OCI-LY1 (cell line): ENCODE data around the gene TPP1.
A peak's percentile ranks its signal among the peaks of the same experiment; 100 is the strongest.

Experiments used
- H2AFZ ChIP-seq: fragments of 200-600 bp; sonication (generic), shearing (Covaris generic); 2 replicates; pipeline ENCODE4 v1.6.0; 2014; ENCODE audit warnings: antibody characterized with exemption, mild to moderate bottlenecking, low read length
- H3F3A ChIP-seq: fragments of 200-600 bp; sonication (generic), shearing (Covaris generic); 2 replicates; pipeline ENCODE4 v1.6.0; 2014; ENCODE audit warnings: mild to moderate bottlenecking, antibody characterized with exemption, low read length, moderate library complexity; ENCODE audit not compliant: insufficient read depth
- H3K27ac ChIP-seq: fragments of 200-600 bp; sonication (generic); 2 replicates; pipeline ENCODE4 v1.5.1; 2014; ENCODE audit warnings: low read length, mixed run types, mild to moderate bottlenecking, low read depth; ENCODE audit not compliant: poor library complexity, severe bottlenecking
- H3K27me3 ChIP-seq: fragments of 200-600 bp; sonication (generic); 2 replicates; pipeline ENCODE4 v1.6.0; 2014; ENCODE audit warnings: antibody characterized with exemption, mild to moderate bottlenecking, low read length, moderate library complexity; ENCODE audit not compliant: insufficient read depth
- H3K36me3 ChIP-seq: fragments of 200-600 bp; sonication (generic); 2 replicates; pipeline ENCODE4 v1.6.1; 2014; ENCODE audit warnings: mild to moderate bottlenecking, antibody characterized with exemption, low read length, moderate library complexity, mixed read lengths; ENCODE audit not compliant: insufficient read depth
- H3K4me1 ChIP-seq: fragments of 200-600 bp; sonication (generic); 2 replicates; pipeline ENCODE4 v1.5.1; 2014; ENCODE audit warnings: mild to moderate bottlenecking, low read length, moderate library complexity; ENCODE audit not compliant: insufficient read depth, severe bottlenecking
- H3K4me2 ChIP-seq: fragments of 200-600 bp; sonication (generic), shearing (Covaris generic); 2 replicates; pipeline ENCODE4 v1.6.1; 2014; ENCODE audit warnings: low read length
- H3K4me3 ChIP-seq: fragments of 200-600 bp; sonication (generic); 2 replicates; pipeline ENCODE4 v1.5.1; 2014; ENCODE audit warnings: low read length, low read depth, mild to moderate bottlenecking, mixed read lengths; ENCODE audit not compliant: poor library complexity, severe bottlenecking
- H3K79me2 ChIP-seq: fragments of 200-600 bp; shearing (Covaris generic); 2 replicates; pipeline ENCODE4 v1.6.1; 2016; ENCODE audit warnings: mixed run types, low read length, mixed read lengths; ENCODE audit not compliant: insufficient read depth
- H3K9ac ChIP-seq: fragments of 200-600 bp; sonication (generic), shearing (Covaris generic); 2 replicates; pipeline ENCODE4 v1.6.1; 2014; ENCODE audit warnings: mild to moderate bottlenecking, low read length, mixed read lengths
- H3K9me2 ChIP-seq: fragments of 200-600 bp; sonication (generic), shearing (Covaris generic); 2 replicates; pipeline ENCODE4 v1.6.1; 2014; ENCODE audit warnings: low read depth, mild to moderate bottlenecking, low read length, mixed read lengths
- H3K9me3 ChIP-seq: fragments of 200-600 bp; shearing (Covaris generic); 2 replicates; pipeline ENCODE4 v1.6.1; 2014; ENCODE audit warnings: low read length, mixed read lengths
- H4K20me1 ChIP-seq: fragments of 200-600 bp; sonication (generic), shearing (Covaris generic); 2 replicates; pipeline ENCODE4 v1.6.0; 2016; ENCODE audit warnings: mild to moderate bottlenecking, low read length; ENCODE audit not compliant: insufficient read depth
- CTCF ChIP-seq: fragments of 200-600 bp; sonication (generic), shearing (Covaris generic); IDR thresholded peaks from 2 replicates; pipeline ENCODE4 v1.5.1; 2017; ENCODE audit warnings: mild to moderate bottlenecking, antibody characterized with exemption, low read length, moderate library complexity, mixed read lengths
- EZH2 ChIP-seq: fragments of 200-600 bp; sonication (generic), shearing (Covaris generic); IDR thresholded peaks from 2 replicates; pipeline ENCODE4 v1.8.0; 2017; ENCODE audit warnings: borderline replicate concordance, mixed run types, mild to moderate bottlenecking, antibody characterized with exemption, low read length, moderate library complexity, mixed read lengths

TPP1 gene

GRCh38 chr11:6646071-6646470 lies 26.8 kb upstream of the TPP1 start:
- Histone ChIP-seq H3K27ac (no peak overlapping the region), H3K4me2 (peak overlapping the region; percentile 10; the same call in 1 of the 2 replicates), H3K4me3 (no peak overlapping the region), H3K9me2 (no peaks in the 10 kb centered on the region), H3K27me3 (0 out of 2 replicates have a peak, but pooled peaks cover 6% of the 10 kb centered on the region), H3K4me1 (peaks cover 12% of the 10 kb centered on the region), H3K9ac (no peak overlapping the region), H4K20me1 (no peaks in the 10 kb centered on the region), H3K36me3 (no peaks in the 10 kb centered on the region), H3K79me2 (no peaks in the 10 kb centered on the region), H2AFZ (no peak overlapping the region), H3K9me3 (no peaks in the 10 kb centered on the region), H3F3A (no peaks in the 10 kb centered on the region)
- TF ChIP-seq CTCF (no peak), EZH2 (no peak)

GRCh38 chr11:6642957-6643356 lies 23.7 kb upstream of the TPP1 start:
- H3K9ac ChIP-seq, result no peak overlapping the region
- no peaks in the 10 kb centered on the region for H3F3A ChIP-seq
- no peak overlapping the region for H3K4me2 ChIP-seq
- H3K9me3 ChIP-seq, result no peaks in the 10 kb centered on the region
- H3K9me2 ChIP-seq, result no peaks in the 10 kb centered on the region
- H2AFZ ChIP-seq, result no peak overlapping the region
- H3K36me3 ChIP-seq, result no peaks in the 10 kb centered on the region
- no peak overlapping the region for H3K4me3 ChIP-seq
- 0 out of 2 replicates have a peak, but pooled peaks cover 6% of the 10 kb centered on the region for H3K27me3 ChIP-seq
- TF ChIP-seq EZH2 (no peak), CTCF (no peak)
- H4K20me1 ChIP-seq, result no peaks in the 10 kb centered on the region
- H3K4me1 ChIP-seq, result peaks cover 12% of the 10 kb centered on the region
- H3K79me2 ChIP-seq, result no peaks in the 10 kb centered on the region
- H3K27ac ChIP-seq, result no peak overlapping the region

GRCh38 chr11:6640985-6641701 lies 21.9 kb upstream of the TPP1 start:
- Histone ChIP-seq H3F3A (no peaks in the 10 kb centered on the region), H4K20me1 (no peaks in the 10 kb centered on the region), H3K4me1 (peaks cover under 1% of the 10 kb centered on the region), H3K9ac (no peak overlapping the region), H3K36me3 (no peaks in the 10 kb centered on the region), H3K9me2 (no peaks in the 10 kb centered on the region), H3K9me3 (no peaks in the 10 kb centered on the region), H3K27me3 (0 out of 2 replicates have a peak, but pooled peaks cover 10% of the 10 kb centered on the region), H3K4me3 (no peak overlapping the region), H2AFZ (no peak overlapping the region), H3K79me2 (no peaks in the 10 kb centered on the region), H3K4me2 (no peak overlapping the region), H3K27ac (no peak overlapping the region)
- no peak for TF ChIP-seq EZH2
